Natural killer cell (primary cell): ENCODE data around the gene ABHD5. TPM values are rescaled to one million over a fixed set of nuclear protein-coding genes. Genes with fewer than 3 reads are reported as not detected.

Experiments
- ATAC-seq, 3 donors: fragments of 150-1000 bp in 2 of 3; fragments of 200-7000 bp in 1 of 3; cut with Tn5 transposase; 1 replicate in 1 of 3; 2 replicates in 2 of 3; pipeline ENCODE4 v1.10.0; 2021; ENCODE audit warnings: mild to moderate bottlenecking in 2 of 3, moderate library complexity in 2 of 3
- DNase-seq, 2 donors: peaks; one replicate each; pipeline versions ENCODE4 v3.0.0 to v3.0.0-alpha.2; 2013 to 2021; ENCODE audit warnings: mixed read lengths in 1 of 2
- H3K27ac ChIP-seq: one replicate; pipeline ENCODE4 v1.5.1; 2013; ENCODE audit warnings: mild to moderate bottlenecking, low read length
- H3K27me3 ChIP-seq: one replicate; pipeline ENCODE4 v1.6.1; 2013; ENCODE audit warnings: low read length; ENCODE audit not compliant: control insufficient read depth, insufficient read depth
- H3K36me3 ChIP-seq: one replicate; pipeline ENCODE4 v1.6.1; 2013; ENCODE audit warnings: low read length; ENCODE audit not compliant: control insufficient read depth, insufficient read depth
- H3K4me1 ChIP-seq: one replicate; pipeline ENCODE4 v1.6.1; 2013; ENCODE audit warnings: low read length; ENCODE audit not compliant: control insufficient read depth, insufficient read depth
- H3K4me3 ChIP-seq: one replicate; pipeline ENCODE4 v1.5.1; 2013; ENCODE audit warnings: low read length
- H3K9me3 ChIP-seq: one replicate; pipeline ENCODE4 v1.6.1; 2013; ENCODE audit warnings: low read length; ENCODE audit not compliant: control insufficient read depth, insufficient read depth
- H3K27ac Mint-ChIP-seq, 2 donors: one replicate each; pipeline ENCODE4 v1.8.0; 2022; ENCODE audit warnings: mild to moderate bottlenecking in 2 of 2, mixed read lengths in 2 of 2, moderate library complexity in 1 of 2
- H3K27me3 Mint-ChIP-seq, 2 donors: one replicate each; pipeline ENCODE4 v1.8.0; 2022; ENCODE audit warnings: low read depth in 2 of 2, mixed read lengths in 2 of 2
- H3K36me3 Mint-ChIP-seq: one replicate; pipeline ENCODE4 v1.8.0; 2022; ENCODE audit warnings: mixed read lengths
- H3K4me1 Mint-ChIP-seq, 2 donors: one replicate each; pipeline ENCODE4 v1.8.0; 2022; ENCODE audit warnings: mixed read lengths in 2 of 2
- H3K4me3 Mint-ChIP-seq: one replicate; pipeline ENCODE4 v1.8.0; 2022; ENCODE audit warnings: mild to moderate bottlenecking, moderate library complexity, mixed read lengths
- H3K9me3 Mint-ChIP-seq, 2 donors: one replicate each; pipeline ENCODE4 v1.8.0; 2022; ENCODE audit warnings: mixed read lengths in 2 of 2
- CTCF ChIP-seq: fragments of 200-600 bp; IDR thresholded peaks from one replicate; pipeline ENCODE4 v1.8.0; 2022; ENCODE audit warnings: antibody characterized with exemption
- WGBS: methylation state at CpG from one replicate; pipeline ENCODE4 v1.1.7; 2013; ENCODE audit warnings: missing lambda C conversion rate; ENCODE audit not compliant: insufficient coverage; 5-methylcytosine and 5-hydroxymethylcytosine counted together
- intact Hi-C: fragments of 100-400 bp; cut with micrococcal nuclease; formaldehyde crosslinking; loops from one replicate; pipeline ENCODE4 v1.14.2; 2022
- total RNA-seq, 4 donors: library from RNA; stranded (reverse); fragments of 120-200 nt in 1 of 4; gene quantifications; one replicate each; pipeline versions ENCODE4 v1.2.3 to v1.2.4, GENCODE V29; 2013 to 2022

ABHD5 gene
- total RNA-seq, 3 donors from 2014 or later (not counting 1 experiment from before 2014, with no cell fraction given): 14.1 to 58.6 (median 16.6) TPM

DNA sequence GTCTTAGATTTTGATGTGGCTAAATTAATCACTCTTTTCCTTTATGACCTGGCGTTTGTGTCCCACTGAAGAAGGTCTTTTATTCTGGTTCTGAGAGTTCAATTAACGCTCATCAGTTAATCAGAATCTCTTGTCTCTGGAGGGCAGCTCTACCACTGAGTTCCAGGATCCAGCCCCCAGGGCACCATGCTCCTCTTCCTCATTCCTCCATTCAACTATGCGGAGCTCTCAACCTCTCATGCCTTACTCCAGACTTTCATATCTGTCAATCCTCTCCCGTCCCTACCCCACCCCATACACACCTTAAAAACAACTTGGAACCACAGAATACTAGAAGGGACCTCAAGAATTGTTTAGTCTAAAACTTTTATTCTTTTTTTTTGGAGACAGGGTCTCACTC lies 4.8 kb upstream of the ABHD5 start:
- Mint-ChIP-seq H3K9me3 (no peaks in the 10 kb centered on the region), H3K36me3 (no peaks in the 10 kb centered on the region), H3K27me3 (peaks cover 3 to 24% of the 10 kb centered on the region in 2 donors), H3K4me3 (no peak overlapping the region), H3K27ac (no peak overlapping the region), H3K4me1 (peaks cover 5 to 14% of the 10 kb centered on the region in 2 donors)
- Histone ChIP-seq H3K27me3 (no peaks in the 10 kb centered on the region), H3K4me1 (peaks cover 7% of the 10 kb centered on the region), H3K4me3 (no peak overlapping the region), H3K9me3 (no peaks in the 10 kb centered on the region), H3K27ac (no peak overlapping the region), H3K36me3 (no peaks in the 10 kb centered on the region)
- TF ChIP-seq CTCF: no peak
- ATAC-seq: no peak
- intact Hi-C loops: no loop called here
- no peak for DNase-seq
- WGBS: 86% methylated on average over 4 of the region's 4 CpGs

GRCh38 chr3:43686333-43686699 lies 4.4 kb upstream of the ABHD5 start:
- no peaks in the 10 kb centered on the region for H3K9me3 Mint-ChIP-seq
- peaks cover 5 to 14% of the 10 kb centered on the region in 2 donors for H3K4me1 Mint-ChIP-seq
- no peak for DNase-seq
- Histone ChIP-seq H3K27ac (no peak overlapping the region), H3K4me1 (peaks cover 7% of the 10 kb centered on the region), H3K36me3 (no peaks in the 10 kb centered on the region), H3K9me3 (no peaks in the 10 kb centered on the region), H3K4me3 (no peak overlapping the region), H3K27me3 (no peaks in the 10 kb centered on the region)
- peaks cover 3 to 24% of the 10 kb centered on the region in 2 donors for H3K27me3 Mint-ChIP-seq
- intact Hi-C loops: no loop called here
- 97% methylated on average over 3 of the region's 4 CpGs for WGBS
- H3K27ac Mint-ChIP-seq: no peak overlapping the region
- H3K4me3 Mint-ChIP-seq: no peak overlapping the region
- ATAC-seq: no peak
- TF ChIP-seq CTCF: no peak
- H3K36me3 Mint-ChIP-seq: no peaks in the 10 kb centered on the region

GRCh38 chr3:43686700-43687498 lies 3.8 kb upstream of the ABHD5 start:
- Mint-ChIP-seq H3K4me3 (no peak overlapping the region), H3K9me3 (no peaks in the 10 kb centered on the region), H3K4me1 (peaks cover 10 to 20% of the 10 kb centered on the region in 2 donors), H3K36me3 (no peaks in the 10 kb centered on the region), H3K27me3 (peaks cover 3 to 21% of the 10 kb centered on the region in 2 donors), H3K27ac (no peak overlapping the region)
- no peaks in the 10 kb centered on the region for H3K36me3 ChIP-seq
- intact Hi-C loops: no loop called here
- TF ChIP-seq CTCF: no peak
- H3K4me3 ChIP-seq: no peak overlapping the region
- no peaks in the 10 kb centered on the region for H3K27me3 ChIP-seq
- ATAC-seq: no peak
- peaks cover 9% of the 10 kb centered on the region for H3K4me1 ChIP-seq
- 95% methylated on average over 2 of the region's 2 CpGs for WGBS
- no peak for DNase-seq
- no peak overlapping the region for H3K27ac ChIP-seq
- H3K9me3 ChIP-seq: no peaks in the 10 kb centered on the region

DNA sequence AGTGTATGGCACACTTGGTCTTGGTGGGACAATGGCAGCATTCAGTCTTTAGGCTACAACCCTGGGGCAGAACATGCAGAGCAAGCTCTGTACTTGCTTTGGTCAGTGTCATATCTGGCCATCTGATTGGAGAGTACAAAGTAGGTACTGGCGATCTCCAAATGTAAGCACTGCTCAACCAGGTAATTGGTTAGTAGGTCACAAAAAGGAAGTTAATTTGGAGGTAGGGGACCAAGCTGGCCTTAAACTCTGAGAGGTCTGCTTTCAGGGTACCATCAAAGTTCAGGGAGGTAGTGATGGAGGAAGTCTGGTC lies 3.3 kb upstream of the ABHD5 start:
- intact Hi-C loops: no loop called here
- Mint-ChIP-seq H3K4me3 (no peak overlapping the region), H3K9me3 (no peaks in the 10 kb centered on the region), H3K4me1 (peaks cover 16 to 25% of the 10 kb centered on the region in 2 donors), H3K36me3 (no peaks in the 10 kb centered on the region), H3K27ac (no peak overlapping the region), H3K27me3 (peaks cover 3 to 15% of the 10 kb centered on the region in 2 donors)
- H3K9me3 ChIP-seq: no peaks in the 10 kb centered on the region
- no peak for DNase-seq
- peaks cover 9% of the 10 kb centered on the region for H3K4me1 ChIP-seq
- H3K27me3 ChIP-seq: no peaks in the 10 kb centered on the region
- WGBS: 100% methylated on average over 1 of the region's 1 CpG
- H3K27ac ChIP-seq: no peak overlapping the region
- no peak overlapping the region for H3K4me3 ChIP-seq
- no peaks in the 10 kb centered on the region for H3K36me3 ChIP-seq
- ATAC-seq: no peak
- TF ChIP-seq CTCF: no peak
